NB4 (cell line): ENCODE measurements around the gene LCLAT1.

Source experiments
- CTCF ChIP-seq: IDR thresholded peaks from one replicate; pipeline ENCODE4 v1.5.1; 2012; ENCODE audit warnings: low read depth, low read length
- POLR2A ChIP-seq: IDR thresholded peaks from 2 replicates; pipeline ENCODE4 v1.6.1; 2011; ENCODE audit warnings: mild to moderate bottlenecking; ENCODE audit not compliant: insufficient read length; ENCODE audit errors: extremely low read depth

DNA sequence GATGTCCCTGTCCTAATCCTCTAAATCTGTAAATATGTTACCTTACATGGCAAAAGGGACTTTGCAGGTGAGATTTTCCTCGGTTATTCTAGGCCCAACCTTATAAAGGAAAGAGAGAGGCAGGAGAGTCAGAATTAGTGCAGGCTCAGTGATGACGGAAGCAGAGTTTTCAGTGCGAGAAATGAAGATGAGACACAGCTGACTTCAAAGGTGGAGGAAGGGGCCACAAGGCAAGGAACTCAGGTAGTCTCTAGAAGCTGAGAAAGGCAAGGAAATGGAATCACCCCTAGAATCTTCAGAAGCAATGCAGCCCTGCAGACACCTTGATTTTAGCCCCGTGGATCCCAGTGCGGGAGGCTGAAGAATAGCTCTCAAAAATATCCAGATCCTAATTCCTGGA is 7.2 kb upstream of the LCLAT1 start:
- TF ChIP-seq CTCF: no peak
- TF ChIP-seq POLR2A: no peak
